ENCODE results near the gene CCDC59.

Gene CCDC59

DNA sequence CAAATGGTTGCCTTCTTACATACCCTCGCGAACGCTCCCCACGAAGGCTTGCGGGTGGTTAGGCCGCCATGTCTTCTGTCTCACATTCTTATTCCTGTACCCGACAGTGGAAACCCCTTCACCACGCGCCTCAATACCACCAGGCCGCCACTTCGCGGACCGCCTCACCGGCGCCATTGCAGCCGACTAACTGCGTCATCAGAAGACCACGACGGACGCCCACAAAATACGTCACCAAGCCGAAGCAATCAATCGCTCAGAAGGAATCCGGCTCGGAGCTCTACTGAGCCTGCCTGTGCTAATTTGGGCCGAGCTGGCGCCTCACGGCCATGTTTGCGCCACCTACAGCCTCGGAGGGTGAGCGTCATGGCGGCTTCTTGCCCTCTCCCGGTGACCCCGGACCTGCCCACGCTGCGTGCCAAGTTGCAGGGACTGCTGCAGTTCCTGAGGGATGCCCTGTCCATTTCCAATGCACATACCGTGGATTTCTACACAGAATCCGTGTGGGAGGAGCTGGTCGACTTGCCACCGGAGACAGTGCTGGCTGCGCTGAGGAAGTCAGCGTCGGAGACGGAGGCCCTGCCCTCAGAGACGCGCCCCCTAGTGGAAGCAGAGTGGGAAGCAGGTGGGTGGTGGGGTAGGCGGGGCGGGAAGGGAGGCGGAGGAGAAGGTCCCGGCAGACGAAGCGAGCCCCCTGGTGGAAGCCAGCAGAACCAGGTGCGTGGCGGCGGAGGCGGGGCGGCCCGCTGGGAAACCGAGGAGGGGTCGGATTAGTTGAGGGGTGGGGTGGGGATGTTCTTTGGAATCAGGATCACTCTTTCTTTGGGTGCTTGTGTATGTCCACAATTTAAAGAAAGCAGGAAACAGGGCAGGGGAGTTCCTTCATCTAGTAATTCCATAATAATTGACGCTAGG, at the start of gene CCDC59, which contains the start of gene METTL25 (continued):
- peak; percentile 94; the same call in 1 of the 2 replicates for TF ChIP-seq KLF16 (tag by site-specific recombination; IDR thresholded peaks at IDR 0.05)
- no peak for TF ChIP-seq ZNF433 (tag by site-specific recombination; IDR thresholded peaks at IDR 0.05; ENCODE audit: low read depth)
- TF ChIP-seq ZNF76 (tag by site-specific recombination; IDR thresholded peaks at IDR 0.05; ENCODE audit: borderline replicate concordance, low read depth): peak; percentile 83
- TF ChIP-seq SALL2 (tag by site-specific recombination; IDR thresholded peaks at IDR 0.05; ENCODE audit: borderline replicate concordance): no peak
- no peak for TF ChIP-seq ZNF624 (tag by site-specific recombination; IDR thresholded peaks at IDR 0.05)
- TF ChIP-seq ZNF132 (tag by site-specific recombination; IDR thresholded peaks at IDR 0.05; ENCODE audit: borderline replicate concordance): no peak
- peak; percentile 58 for TF ChIP-seq OVOL3 (tag by site-specific recombination; IDR thresholded peaks at IDR 0.05)
- TF ChIP-seq ZNF529 (tag by site-specific recombination; IDR thresholded peaks at IDR 0.05; ENCODE audit: insufficient replicate concordance): no peak
- no peak for TF ChIP-seq ZNF311 (tag by site-specific recombination; IDR thresholded peaks at IDR 0.05; ENCODE audit: borderline replicate concordance)
- TF ChIP-seq ZNF707 (tag by site-specific recombination; IDR thresholded peaks at IDR 0.05): no peak
- no peak; the same call in 1 of the 2 replicates for TF ChIP-seq ZNF777 (tag by site-specific recombination; IDR thresholded peaks at IDR 0.05; ENCODE audit: borderline replicate concordance)
- TF ChIP-seq HOXD13 (CRISPR knock-in tag; IDR thresholded peaks at IDR 0.05; ENCODE audit: borderline replicate concordance): no peak
- 0 out of 2 replicates have a peak, but pooled peaks have one; percentile 70 for TF ChIP-seq SCRT1 (tag by site-specific recombination; IDR thresholded peaks at IDR 0.05; ENCODE audit: borderline replicate concordance)
- TF ChIP-seq YY1 (tag by site-specific recombination; IDR thresholded peaks at IDR 0.05): peak; percentile 99
- peak; percentile 96 for TF ChIP-seq ZNF335 (tag by site-specific recombination; conservative IDR thresholded peaks at IDR 0.05)
- no peak for TF ChIP-seq ZNF585B (tag by site-specific recombination; IDR thresholded peaks at IDR 0.05)
- TF ChIP-seq ZNF37A (tag by site-specific recombination; IDR thresholded peaks at IDR 0.05): no peak
- TF ChIP-seq MZF1 (tag by site-specific recombination; IDR thresholded peaks at IDR 0.05; ENCODE audit: borderline replicate concordance): 0 out of 2 replicates have a peak, but pooled peaks have one; percentile 14
- peak; percentile 79 for TF ChIP-seq GLI4 (tag by site-specific recombination; IDR thresholded peaks at IDR 0.05)
- peak; percentile 65 for TF ChIP-seq SCRT2 (tag by site-specific recombination; IDR thresholded peaks at IDR 0.05)
- TF ChIP-seq, protein P1, sequence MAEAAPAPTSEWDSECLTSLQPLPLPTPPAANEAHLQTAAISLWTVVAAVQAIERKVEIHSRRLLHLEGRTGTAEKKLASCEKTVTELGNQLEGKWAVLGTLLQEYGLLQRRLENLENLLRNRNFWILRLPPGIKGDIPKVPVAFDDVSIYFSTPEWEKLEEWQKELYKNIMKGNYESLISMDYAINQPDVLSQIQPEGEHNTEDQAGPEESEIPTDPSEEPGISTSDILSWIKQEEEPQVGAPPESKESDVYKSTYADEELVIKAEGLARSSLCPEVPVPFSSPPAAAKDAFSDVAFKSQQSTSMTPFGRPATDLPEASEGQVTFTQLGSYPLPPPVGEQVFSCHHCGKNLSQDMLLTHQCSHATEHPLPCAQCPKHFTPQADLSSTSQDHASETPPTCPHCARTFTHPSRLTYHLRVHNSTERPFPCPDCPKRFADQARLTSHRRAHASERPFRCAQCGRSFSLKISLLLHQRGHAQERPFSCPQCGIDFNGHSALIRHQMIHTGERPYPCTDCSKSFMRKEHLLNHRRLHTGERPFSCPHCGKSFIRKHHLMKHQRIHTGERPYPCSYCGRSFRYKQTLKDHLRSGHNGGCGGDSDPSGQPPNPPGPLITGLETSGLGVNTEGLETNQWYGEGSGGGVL (tag by site-specific recombination; IDR thresholded peaks at IDR 0.05): no peak
- TF ChIP-seq ZNF626 (tag by site-specific recombination; IDR thresholded peaks at IDR 0.05): no peak
- TF ChIP-seq ZNF654 (tag by site-specific recombination; IDR thresholded peaks at IDR 0.05; ENCODE audit: low read depth): peak; percentile 29; the same call in 1 of the 2 replicates
- no peak for TF ChIP-seq ZNF292 (tag by site-specific recombination; IDR thresholded peaks at IDR 0.05; ENCODE audit: borderline replicate concordance, low read depth)
- TF ChIP-seq ZNF416 (tag by site-specific recombination; IDR thresholded peaks at IDR 0.05): no peak
- TF ChIP-seq ZBTB1 (tag by site-specific recombination; IDR thresholded peaks at IDR 0.05): no peak
- peak; percentile 88 for TF ChIP-seq KLF7 (tag by site-specific recombination; IDR thresholded peaks at IDR 0.05; ENCODE audit: borderline replicate concordance)
- no peak; the same call in 1 of the 2 replicates for TF ChIP-seq ZNF266 (tag by site-specific recombination; IDR thresholded peaks at IDR 0.05; ENCODE audit: low read depth)
- TF ChIP-seq ZNF155 (tag by site-specific recombination; IDR thresholded peaks at IDR 0.05): no peak
- TF ChIP-seq, protein P2, sequence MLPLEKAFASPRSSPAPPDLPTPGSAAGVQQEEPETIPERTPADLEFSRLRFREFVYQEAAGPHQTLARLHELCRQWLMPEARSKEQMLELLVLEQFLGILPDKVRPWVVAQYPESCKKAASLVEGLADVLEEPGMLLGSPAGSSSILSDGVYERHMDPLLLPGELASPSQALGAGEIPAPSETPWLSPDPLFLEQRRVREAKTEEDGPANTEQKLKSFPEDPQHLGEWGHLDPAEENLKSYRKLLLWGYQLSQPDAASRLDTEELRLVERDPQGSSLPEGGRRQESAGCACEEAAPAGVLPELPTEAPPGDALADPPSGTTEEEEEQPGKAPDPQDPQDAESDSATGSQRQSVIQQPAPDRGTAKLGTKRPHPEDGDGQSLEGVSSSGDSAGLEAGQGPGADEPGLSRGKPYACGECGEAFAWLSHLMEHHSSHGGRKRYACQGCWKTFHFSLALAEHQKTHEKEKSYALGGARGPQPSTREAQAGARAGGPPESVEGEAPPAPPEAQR (tag by site-specific recombination; IDR thresholded peaks at IDR 0.05): peak; percentile 75; the same call in 1 of the 2 replicates
- no peak; the same call in 1 of the 2 replicates for TF ChIP-seq OSR2 (tag by site-specific recombination; IDR thresholded peaks at IDR 0.05)
- 0 out of 2 replicates have a peak, but pooled peaks have one; percentile 21 for TF ChIP-seq ZNF10 (tag by site-specific recombination; IDR thresholded peaks at IDR 0.05)
- no peak for TF ChIP-seq ZNF530 (tag by site-specific recombination; IDR thresholded peaks at IDR 0.05; ENCODE audit: low read depth)
- TF ChIP-seq KLF1 (tag by site-specific recombination; IDR thresholded peaks at IDR 0.05): peak; percentile 37; the same call in 1 of the 2 replicates
- no peak for TF ChIP-seq ZFP3 (tag by site-specific recombination; IDR thresholded peaks at IDR 0.05; ENCODE audit: low read depth)
- TF ChIP-seq ZNF792 (tag by site-specific recombination; IDR thresholded peaks at IDR 0.05): no peak
- 0 out of 2 replicates have a peak, but pooled peaks have one; percentile 22 for TF ChIP-seq ZNF623 (tag by site-specific recombination; IDR thresholded peaks at IDR 0.05)
- TF ChIP-seq FEZF1 (tag by site-specific recombination; IDR thresholded peaks at IDR 0.05): no peak
